IPS-18a (cell line): Measurements from ENCODE around the gene IFFO2.

Experiments used
- H3K27ac ChIP-seq: one replicate; pipeline ENCODE4 v1.5.1; 2013; ENCODE audit warnings: low read length
- H3K27me3 ChIP-seq: one replicate; pipeline ENCODE4 v1.6.1; 2013; ENCODE audit warnings: mild to moderate bottlenecking, low read length; ENCODE audit not compliant: control insufficient read depth, insufficient read depth
- H3K36me3 ChIP-seq: one replicate; pipeline ENCODE4 v1.6.1; 2013; ENCODE audit warnings: low read depth, low read length; ENCODE audit not compliant: control insufficient read depth
- H3K4me1 ChIP-seq: one replicate; pipeline ENCODE4 v1.6.1; 2013; ENCODE audit warnings: low read depth, low read length; ENCODE audit not compliant: control insufficient read depth
- H3K4me3 ChIP-seq: one replicate; pipeline ENCODE4 v1.5.1; 2013; ENCODE audit warnings: low read length
- H3K9ac ChIP-seq: one replicate; pipeline ENCODE4 v1.6.1; 2013; ENCODE audit warnings: mild to moderate bottlenecking, low read length, moderate library complexity
- H3K9me3 ChIP-seq: one replicate; pipeline ENCODE4 v1.6.1; 2013; ENCODE audit warnings: low read depth, low read length; ENCODE audit not compliant: control insufficient read depth

Gene IFFO2

DNA sequence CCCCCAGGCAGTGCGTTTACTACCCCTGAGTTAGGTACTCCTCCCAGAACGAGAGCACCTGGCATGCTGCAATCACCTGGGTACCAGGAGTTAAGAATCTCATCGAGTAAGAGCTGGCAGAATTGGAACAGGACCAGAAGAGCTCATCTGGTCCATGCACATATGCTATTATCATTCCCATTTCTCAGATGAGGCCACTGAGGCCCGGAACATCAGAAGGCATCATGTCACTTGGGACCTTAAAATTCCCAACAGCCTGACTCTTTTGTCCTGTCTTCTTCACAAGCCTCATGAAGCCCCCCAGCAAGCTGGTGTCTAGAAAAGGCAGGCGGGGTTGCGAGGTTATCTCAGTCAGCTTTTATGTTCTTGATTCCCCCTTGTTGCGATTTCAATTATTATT lies 13.9 kb upstream of the IFFO2 start:
- H3K27me3 ChIP-seq, result no peaks in the 10 kb centered on the region
- H3K36me3 ChIP-seq, result no peaks in the 10 kb centered on the region
- peaks cover 4% of the 10 kb centered on the region for H3K4me1 ChIP-seq
- H3K9ac ChIP-seq, result no peak overlapping the region
- H3K4me3 ChIP-seq, result no peak overlapping the region
- no peaks in the 10 kb centered on the region for H3K9me3 ChIP-seq
- no peak overlapping the region for H3K27ac ChIP-seq

DNA sequence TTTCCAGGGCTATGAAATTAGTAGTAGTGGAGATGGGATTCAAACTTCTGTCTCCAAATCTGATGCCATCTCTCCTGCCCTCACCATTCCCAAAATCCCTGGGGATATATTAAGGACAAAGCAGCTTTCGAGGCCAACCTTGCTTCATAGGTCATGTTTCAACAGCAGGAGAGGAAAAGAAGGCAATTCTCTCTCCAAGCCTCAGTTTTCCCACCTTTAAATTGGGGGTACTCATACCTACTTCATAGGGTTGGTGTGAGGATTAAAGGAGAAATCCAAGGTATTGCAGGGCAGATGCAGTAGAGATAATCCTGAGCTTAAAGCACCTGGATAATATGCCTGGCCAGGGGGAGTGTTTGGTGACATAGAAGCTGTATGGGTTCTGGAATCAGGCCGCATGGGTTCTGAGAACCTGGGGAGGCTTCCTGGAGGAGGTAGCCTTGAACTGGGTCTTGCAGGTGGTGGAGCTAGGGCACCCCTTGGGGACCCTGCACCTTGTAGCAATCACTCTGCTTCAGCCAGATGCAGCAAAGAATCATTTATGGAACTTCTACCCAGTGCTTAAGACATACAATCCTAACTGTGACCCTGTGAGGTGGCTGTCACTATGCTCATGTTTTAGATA lies 10.7 kb upstream of the IFFO2 start:
- no peaks in the 10 kb centered on the region for H3K36me3 ChIP-seq
- no peak overlapping the region for H3K4me3 ChIP-seq
- H3K27ac ChIP-seq, result no peak overlapping the region
- H3K9me3 ChIP-seq, result no peaks in the 10 kb centered on the region
- peaks cover 4% of the 10 kb centered on the region for H3K4me1 ChIP-seq
- H3K9ac ChIP-seq, result no peak overlapping the region
- H3K27me3 ChIP-seq, result no peaks in the 10 kb centered on the region

- Histone ChIP-seq H3K27ac (no peak overlapping the region), H3K4me1 (peaks cover 4% of the 10 kb centered on the region), H3K9me3 (no peaks in the 10 kb centered on the region), H3K27me3 (no peaks in the 10 kb centered on the region), H3K4me3 (no peak overlapping the region), H3K9ac (no peak overlapping the region), H3K36me3 (no peaks in the 10 kb centered on the region)
These were observed 9.0 kb upstream of the IFFO2 start for GRCh38 chr1:18965206-18966173.

DNA sequence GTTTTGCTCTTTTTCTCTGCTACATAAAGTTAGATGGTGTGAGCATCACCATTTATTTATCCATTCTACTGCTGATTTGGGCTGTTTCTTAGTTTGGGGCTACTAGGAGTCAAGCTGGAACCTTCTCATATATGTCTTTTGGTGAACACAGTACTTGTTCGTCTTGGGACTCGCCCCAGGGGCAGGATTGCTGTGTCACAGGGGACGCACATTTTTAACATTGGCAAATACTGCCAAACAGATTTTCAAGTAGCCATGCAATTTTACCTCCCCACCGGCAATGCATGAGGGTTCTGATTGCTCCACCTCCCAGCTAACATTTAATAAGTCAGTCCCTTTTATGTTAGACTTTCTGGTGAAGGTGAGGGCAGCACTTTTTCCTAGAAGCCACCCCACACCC lies 7.5 kb upstream of the IFFO2 start:
- Histone ChIP-seq H3K9me3 (no peaks in the 10 kb centered on the region), H3K4me1 (peaks cover 4% of the 10 kb centered on the region), H3K27me3 (peaks cover 7% of the 10 kb centered on the region), H3K9ac (no peak overlapping the region), H3K36me3 (no peaks in the 10 kb centered on the region), H3K27ac (no peak overlapping the region), H3K4me3 (no peak overlapping the region)

- Histone ChIP-seq H3K9ac (no peak overlapping the region), H3K36me3 (no peaks in the 10 kb centered on the region), H3K4me1 (peaks cover 4% of the 10 kb centered on the region), H3K9me3 (no peaks in the 10 kb centered on the region), H3K27ac (no peak overlapping the region), H3K27me3 (peaks cover 12% of the 10 kb centered on the region), H3K4me3 (no peak overlapping the region)
These were observed 6.6 kb upstream of the IFFO2 start for GRCh38 chr1:18962855-18963737.

DNA sequence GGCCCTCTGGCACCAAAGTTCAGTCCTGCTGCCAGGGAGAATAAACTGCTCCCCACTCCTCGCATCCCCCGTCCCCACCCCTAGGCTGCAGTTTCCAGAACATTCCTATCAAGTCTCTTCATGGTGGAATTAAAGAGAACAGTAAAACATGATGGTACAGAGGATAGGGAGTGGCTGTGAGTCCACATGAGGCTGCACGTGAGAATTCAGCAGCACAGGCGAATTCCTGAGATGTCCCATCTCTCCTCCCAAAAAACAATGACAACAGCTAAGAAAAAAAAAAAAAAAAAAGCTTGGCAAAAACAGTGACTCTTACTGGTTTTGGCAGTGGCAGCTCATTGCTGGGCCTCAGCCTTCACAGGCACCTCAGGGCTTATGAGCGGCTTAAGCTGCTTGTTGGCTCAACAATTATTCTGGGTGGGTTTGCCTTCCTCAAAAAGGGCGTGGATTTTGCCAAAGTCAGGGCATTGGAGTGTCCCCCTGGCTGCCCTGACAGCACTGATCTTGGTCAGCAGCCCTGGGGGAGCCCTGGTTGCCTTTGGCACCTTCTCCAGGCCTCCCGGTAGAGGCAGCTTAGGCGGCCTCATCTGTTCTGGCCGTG lies 5.7 kb upstream of the IFFO2 start:
- Histone ChIP-seq H3K4me1 (peaks cover 4% of the 10 kb centered on the region), H3K9me3 (no peaks in the 10 kb centered on the region), H3K9ac (no peak overlapping the region), H3K27me3 (peaks cover 21% of the 10 kb centered on the region), H3K36me3 (no peaks in the 10 kb centered on the region), H3K4me3 (no peak overlapping the region), H3K27ac (no peak overlapping the region)

DNA sequence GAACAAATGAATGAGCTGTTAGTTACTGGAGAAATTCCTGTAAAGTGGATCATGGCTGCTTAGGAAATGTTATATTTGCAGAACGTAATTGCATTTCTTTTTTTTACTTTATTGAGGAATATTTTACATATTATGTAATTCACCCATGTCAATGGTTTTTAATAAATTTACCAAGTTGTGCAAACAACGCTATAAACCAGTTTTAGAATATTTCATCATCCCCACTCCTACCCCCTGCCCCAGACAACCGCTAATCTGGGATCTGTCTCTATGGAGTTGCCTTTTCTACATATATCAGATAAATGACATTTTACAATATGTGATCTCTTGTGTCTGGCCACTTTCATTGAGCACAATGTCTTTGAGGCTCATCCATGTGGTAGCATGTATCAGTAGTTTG lies 4.3 kb upstream of the IFFO2 start:
- H3K27ac ChIP-seq, result no peak overlapping the region
- no peaks in the 10 kb centered on the region for H3K9me3 ChIP-seq
- H3K27me3 ChIP-seq, result peaks cover 22% of the 10 kb centered on the region
- H3K9ac ChIP-seq, result no peak overlapping the region
- no peaks in the 10 kb centered on the region for H3K36me3 ChIP-seq
- no peaks in the 10 kb centered on the region for H3K4me1 ChIP-seq
- no peak overlapping the region for H3K4me3 ChIP-seq

GRCh38 chr1:18960409-18960808 lies 3.9 kb upstream of the IFFO2 start:
- H3K9ac ChIP-seq, result no peak overlapping the region
- no peak overlapping the region for H3K27ac ChIP-seq
- H3K27me3 ChIP-seq, result peaks cover 24% of the 10 kb centered on the region
- no peaks in the 10 kb centered on the region for H3K36me3 ChIP-seq
- no peaks in the 10 kb centered on the region for H3K9me3 ChIP-seq
- H3K4me3 ChIP-seq, result no peak overlapping the region
- H3K4me1 ChIP-seq, result no peaks in the 10 kb centered on the region

DNA sequence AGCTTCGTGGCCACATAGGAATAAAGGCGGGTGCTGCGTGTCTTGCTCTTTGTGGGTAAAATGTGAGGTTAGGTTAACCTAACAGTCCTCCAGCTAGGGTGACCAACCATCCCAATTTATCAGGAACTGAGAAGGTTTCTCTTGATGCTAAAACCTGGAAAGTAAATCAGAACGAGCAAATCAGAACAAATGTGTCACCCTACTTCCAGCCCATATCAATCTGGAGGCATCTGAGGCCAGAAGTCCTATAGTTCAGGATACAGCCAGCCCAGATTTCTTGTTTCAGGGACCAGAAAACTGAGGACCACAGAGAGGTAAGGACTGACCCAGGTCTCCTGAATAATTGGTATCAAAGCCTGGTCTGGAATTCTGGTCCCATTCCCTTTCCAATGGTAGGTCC lies 3.1 kb upstream of the IFFO2 start:
- Histone ChIP-seq H3K4me3 (no peak overlapping the region), H3K27ac (no peak overlapping the region), H3K27me3 (peaks cover 33% of the 10 kb centered on the region), H3K36me3 (no peaks in the 10 kb centered on the region), H3K9ac (no peak overlapping the region), H3K9me3 (no peaks in the 10 kb centered on the region), H3K4me1 (no peaks in the 10 kb centered on the region)

DNA sequence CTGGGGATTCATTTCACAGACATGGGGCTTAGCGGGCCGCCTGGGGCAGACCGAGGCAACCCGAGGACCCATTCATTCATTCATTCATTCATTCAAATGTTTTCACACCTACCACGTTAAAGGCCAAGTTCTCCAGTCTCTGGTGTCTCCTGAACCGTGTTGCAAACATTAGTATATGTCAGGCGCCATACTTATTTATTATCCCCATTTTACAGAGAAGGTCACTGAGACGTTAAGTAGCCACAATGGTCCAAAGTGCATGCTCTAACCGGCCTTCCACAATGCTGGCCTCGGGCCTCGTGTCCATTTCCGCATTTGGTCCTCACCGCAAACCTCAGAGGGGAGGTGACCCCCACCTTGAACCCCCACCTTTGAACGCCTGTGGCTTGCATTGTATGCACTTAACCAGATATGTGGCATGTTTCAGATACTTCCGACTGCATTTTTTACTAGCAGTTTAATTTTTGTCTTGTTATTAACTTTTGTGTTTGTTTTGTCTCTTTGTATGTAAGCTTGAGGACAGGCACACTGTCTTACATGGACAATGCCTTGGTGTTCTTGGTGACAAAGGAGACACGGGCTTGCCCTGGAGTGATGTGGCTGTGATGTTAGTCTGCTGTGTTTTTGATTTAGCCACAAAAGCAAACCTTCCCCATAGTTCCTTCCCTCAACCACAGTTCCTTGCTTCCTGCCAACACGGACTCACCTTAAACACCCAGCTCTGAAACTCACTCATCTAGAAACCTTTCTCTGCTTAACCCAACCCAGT lies 1.2 kb upstream of the IFFO2 start:
- Histone ChIP-seq H3K9ac (no peak overlapping the region), H3K9me3 (no peaks in the 10 kb centered on the region), H3K4me3 (peak overlapping the region; percentile 75), H3K27ac (no peak overlapping the region), H3K36me3 (no peaks in the 10 kb centered on the region), H3K4me1 (no peaks in the 10 kb centered on the region), H3K27me3 (peaks cover 43% of the 10 kb centered on the region)
